Measurements from ENCODE around the gene TNFAIP3.

TNFAIP3 gene

GRCh38 chr6:137896647-137897046 is 29.6 kb downstream of the TNFAIP3 start:
- Histone ChIP-seq H3K9me3 (ENCODE audit: insufficient read depth, low read depth, low read length) (no peaks in the 10 kb centered on the region), H3K27me3 (ENCODE audit: insufficient read depth, low read length) (no peaks in the 10 kb centered on the region), H3K36me3 (ENCODE audit: insufficient read depth, low read depth, low read length) (no peaks in the 10 kb centered on the region), H3K9ac (ENCODE audit: low read depth, low read length) (no peak overlapping the region), H3K4me1 (ENCODE audit: insufficient read depth, low read length) (no peaks in the 10 kb centered on the region), H3K4me3 (ENCODE audit: low read length) (no peak overlapping the region), H3K27ac (ENCODE audit: low read length) (no peak overlapping the region)

GRCh38 chr6:137900815-137901214 is 33.8 kb downstream of the TNFAIP3 start:
- Histone ChIP-seq H3K4me1 (ENCODE audit: insufficient read depth, low read length) (no peaks in the 10 kb centered on the region), H3K4me3 (ENCODE audit: low read length) (no peak overlapping the region), H3K9ac (ENCODE audit: low read depth, low read length) (no peak overlapping the region), H3K9me3 (ENCODE audit: insufficient read depth, low read depth, low read length) (no peaks in the 10 kb centered on the region), H3K36me3 (ENCODE audit: insufficient read depth, low read depth, low read length) (no peaks in the 10 kb centered on the region), H3K27me3 (ENCODE audit: insufficient read depth, low read length) (no peaks in the 10 kb centered on the region), H3K27ac (ENCODE audit: low read length) (no peak overlapping the region)

GRCh38 chr6:137901454-137901853 is 34.4 kb downstream of the TNFAIP3 start:
- no peak overlapping the region for H3K9ac ChIP-seq (ENCODE audit: low read depth, low read length)
- no peak overlapping the region for H3K27ac ChIP-seq (ENCODE audit: low read length)
- H3K9me3 ChIP-seq (ENCODE audit: insufficient read depth, low read depth, low read length), result no peaks in the 10 kb centered on the region
- H3K27me3 ChIP-seq (ENCODE audit: insufficient read depth, low read length), result no peaks in the 10 kb centered on the region
- no peak overlapping the region for H3K4me3 ChIP-seq (ENCODE audit: low read length)
- H3K36me3 ChIP-seq (ENCODE audit: insufficient read depth, low read depth, low read length), result no peaks in the 10 kb centered on the region
- no peaks in the 10 kb centered on the region for H3K4me1 ChIP-seq (ENCODE audit: insufficient read depth, low read length)

GRCh38 chr6:137902699-137903098 is 35.6 kb downstream of the TNFAIP3 start:
- no peaks in the 10 kb centered on the region for H3K36me3 ChIP-seq (ENCODE audit: insufficient read depth, low read depth, low read length)
- no peak overlapping the region for H3K27ac ChIP-seq (ENCODE audit: low read length)
- no peaks in the 10 kb centered on the region for H3K27me3 ChIP-seq (ENCODE audit: insufficient read depth, low read length)

GRCh38 chr6:137903274-137903932 is 36.3 kb downstream of the TNFAIP3 start:
- no peak overlapping the region for H3K4me3 ChIP-seq (ENCODE audit: low read length)
- no peak overlapping the region for H3K27ac ChIP-seq (ENCODE audit: low read length)
- H3K9me3 ChIP-seq (ENCODE audit: insufficient read depth, low read depth, low read length), result no peaks in the 10 kb centered on the region

More at GRCh38 chr6:137902699-137903098, 35.6 kb downstream of the TNFAIP3 start:
- Histone ChIP-seq H3K9ac (ENCODE audit: low read depth, low read length) (no peak overlapping the region), H3K4me1 (ENCODE audit: insufficient read depth, low read length) (no peaks in the 10 kb centered on the region), H3K9me3 (ENCODE audit: insufficient read depth, low read depth, low read length) (no peaks in the 10 kb centered on the region), H3K4me3 (ENCODE audit: low read length) (no peak overlapping the region)

GRCh38 chr6:137903933-137904821 is 37.1 kb downstream of the TNFAIP3 start:
- no peaks in the 10 kb centered on the region for H3K27me3 ChIP-seq (ENCODE audit: insufficient read depth, low read length)
- no peaks in the 10 kb centered on the region for H3K9me3 ChIP-seq (ENCODE audit: insufficient read depth, low read depth, low read length)
- H3K36me3 ChIP-seq (ENCODE audit: insufficient read depth, low read depth, low read length), result no peaks in the 10 kb centered on the region
- H3K4me1 ChIP-seq (ENCODE audit: insufficient read depth, low read length), result no peaks in the 10 kb centered on the region
- H3K4me3 ChIP-seq (ENCODE audit: low read length), result no peak overlapping the region
- H3K9ac ChIP-seq (ENCODE audit: low read depth, low read length), result no peak overlapping the region
- no peak overlapping the region for H3K27ac ChIP-seq (ENCODE audit: low read length)

More at GRCh38 chr6:137903274-137903932, 36.3 kb downstream of the TNFAIP3 start:
- Histone ChIP-seq H3K27me3 (ENCODE audit: insufficient read depth, low read length) (no peaks in the 10 kb centered on the region), H3K4me1 (ENCODE audit: insufficient read depth, low read length) (no peaks in the 10 kb centered on the region), H3K36me3 (ENCODE audit: insufficient read depth, low read depth, low read length) (no peaks in the 10 kb centered on the region), H3K9ac (ENCODE audit: low read depth, low read length) (no peak overlapping the region)

- H3K9ac ChIP-seq (ENCODE audit: low read depth, low read length), result no peak overlapping the region
- no peak overlapping the region for H3K4me3 ChIP-seq (ENCODE audit: low read length)
- no peak overlapping the region for H3K27ac ChIP-seq (ENCODE audit: low read length)
- no peaks in the 10 kb centered on the region for H3K4me1 ChIP-seq (ENCODE audit: insufficient read depth, low read length)
- H3K36me3 ChIP-seq (ENCODE audit: insufficient read depth, low read depth, low read length), result no peaks in the 10 kb centered on the region
- no peaks in the 10 kb centered on the region for H3K27me3 ChIP-seq (ENCODE audit: insufficient read depth, low read length)
- H3K9me3 ChIP-seq (ENCODE audit: insufficient read depth, low read depth, low read length), result no peaks in the 10 kb centered on the region
These were observed 38.0 kb downstream of the TNFAIP3 start for GRCh38 chr6:137904822-137905617.

GRCh38 chr6:137906020-137906472 is 39.0 kb downstream of the TNFAIP3 start:
- Histone ChIP-seq H3K27ac (ENCODE audit: low read length) (no peak overlapping the region), H3K27me3 (ENCODE audit: insufficient read depth, low read length) (no peaks in the 10 kb centered on the region), H3K9ac (ENCODE audit: low read depth, low read length) (no peak overlapping the region), H3K36me3 (ENCODE audit: insufficient read depth, low read depth, low read length) (no peaks in the 10 kb centered on the region), H3K9me3 (ENCODE audit: insufficient read depth, low read depth, low read length) (no peaks in the 10 kb centered on the region), H3K4me1 (ENCODE audit: insufficient read depth, low read length) (no peaks in the 10 kb centered on the region), H3K4me3 (ENCODE audit: low read length) (no peak overlapping the region)

- Histone ChIP-seq H3K27me3 (ENCODE audit: insufficient read depth, low read length) (no peaks in the 10 kb centered on the region), H3K27ac (ENCODE audit: low read length) (no peak overlapping the region), H3K4me3 (ENCODE audit: low read length) (no peak overlapping the region), H3K9ac (ENCODE audit: low read depth, low read length) (no peak overlapping the region), H3K4me1 (ENCODE audit: insufficient read depth, low read length) (no peaks in the 10 kb centered on the region), H3K9me3 (ENCODE audit: insufficient read depth, low read depth, low read length) (no peaks in the 10 kb centered on the region), H3K36me3 (ENCODE audit: insufficient read depth, low read depth, low read length) (no peaks in the 10 kb centered on the region)
These were observed 40.1 kb downstream of the TNFAIP3 start for GRCh38 chr6:137907170-137907569.

GRCh38 chr6:137909533-137909932 is 42.5 kb downstream of the TNFAIP3 start:
- H3K27me3 ChIP-seq (ENCODE audit: insufficient read depth, low read length), result no peaks in the 10 kb centered on the region
- H3K9me3 ChIP-seq (ENCODE audit: insufficient read depth, low read depth, low read length), result no peaks in the 10 kb centered on the region
- H3K9ac ChIP-seq (ENCODE audit: low read depth, low read length), result no peak overlapping the region
- no peaks in the 10 kb centered on the region for H3K4me1 ChIP-seq (ENCODE audit: insufficient read depth, low read length)
- H3K27ac ChIP-seq (ENCODE audit: low read length), result no peak overlapping the region
- H3K36me3 ChIP-seq (ENCODE audit: insufficient read depth, low read depth, low read length), result no peaks in the 10 kb centered on the region
- H3K4me3 ChIP-seq (ENCODE audit: low read length), result no peak overlapping the region

GRCh38 chr6:137910424-137910834 is 43.4 kb downstream of the TNFAIP3 start:
- Histone ChIP-seq H3K27me3 (ENCODE audit: insufficient read depth, low read length) (no peaks in the 10 kb centered on the region), H3K4me3 (ENCODE audit: low read length) (no peak overlapping the region), H3K9ac (ENCODE audit: low read depth, low read length) (no peak overlapping the region), H3K36me3 (ENCODE audit: insufficient read depth, low read depth, low read length) (no peaks in the 10 kb centered on the region), H3K27ac (ENCODE audit: low read length) (no peak overlapping the region), H3K4me1 (ENCODE audit: insufficient read depth, low read length) (no peaks in the 10 kb centered on the region), H3K9me3 (ENCODE audit: insufficient read depth, low read depth, low read length) (no peaks in the 10 kb centered on the region)

Data from iPS-20b (cell line).